Raji (cell line): ENCODE measurements around the gene CHD9NB.
A peak's percentile ranks its signal among the peaks of the same experiment; 100 is the strongest.

Experiments used
- POLR2A ChIP-seq: IDR thresholded peaks from 2 replicates; pipeline ENCODE4 v1.6.1; 2011; ENCODE audit warnings: low read depth, low read length, control low read depth; ENCODE audit not compliant: insufficient read depth

Gene CHD9NB

DNA sequence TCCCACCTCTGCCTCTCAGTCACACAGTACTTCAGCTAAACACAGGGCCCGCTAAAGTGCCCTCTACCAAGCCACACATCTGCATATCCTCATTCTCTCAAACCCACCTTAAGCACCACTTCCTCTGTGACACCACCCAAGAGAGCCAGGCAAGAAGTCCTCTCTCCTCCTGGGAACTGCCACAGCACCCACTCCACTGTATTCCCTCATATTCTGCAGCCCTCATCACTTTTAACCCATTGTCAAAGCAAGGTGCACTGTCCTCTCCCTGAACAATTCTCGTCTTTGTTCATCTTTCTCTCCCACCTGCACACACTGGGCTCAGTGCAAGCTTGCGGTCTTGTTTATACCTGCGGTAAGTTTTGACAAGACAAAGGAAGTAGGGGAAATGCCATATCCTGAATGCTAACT is 15.7 kb upstream of the CHD9NB start:
- no peak for TF ChIP-seq POLR2A

DNA sequence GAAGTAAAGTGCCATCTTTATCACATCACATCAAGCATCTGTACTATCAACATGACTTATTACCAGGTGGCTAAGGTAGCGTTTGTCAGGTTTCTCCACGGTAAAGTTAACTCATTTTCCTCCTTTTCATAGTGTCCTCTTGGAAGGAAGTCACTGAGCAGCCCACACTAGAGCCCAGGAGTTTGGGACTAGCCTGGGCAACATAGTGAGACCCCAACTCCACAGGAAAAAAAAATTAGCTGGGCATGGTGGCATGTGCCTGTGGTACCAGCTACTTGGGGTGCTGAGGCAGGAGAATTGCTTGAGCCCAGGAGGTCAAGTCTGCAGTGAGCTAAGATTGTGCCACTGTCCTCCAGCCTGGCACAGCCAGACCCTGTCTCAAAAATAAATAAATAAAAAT is 15.0 kb upstream of the CHD9NB start:
- no peak for TF ChIP-seq POLR2A

DNA sequence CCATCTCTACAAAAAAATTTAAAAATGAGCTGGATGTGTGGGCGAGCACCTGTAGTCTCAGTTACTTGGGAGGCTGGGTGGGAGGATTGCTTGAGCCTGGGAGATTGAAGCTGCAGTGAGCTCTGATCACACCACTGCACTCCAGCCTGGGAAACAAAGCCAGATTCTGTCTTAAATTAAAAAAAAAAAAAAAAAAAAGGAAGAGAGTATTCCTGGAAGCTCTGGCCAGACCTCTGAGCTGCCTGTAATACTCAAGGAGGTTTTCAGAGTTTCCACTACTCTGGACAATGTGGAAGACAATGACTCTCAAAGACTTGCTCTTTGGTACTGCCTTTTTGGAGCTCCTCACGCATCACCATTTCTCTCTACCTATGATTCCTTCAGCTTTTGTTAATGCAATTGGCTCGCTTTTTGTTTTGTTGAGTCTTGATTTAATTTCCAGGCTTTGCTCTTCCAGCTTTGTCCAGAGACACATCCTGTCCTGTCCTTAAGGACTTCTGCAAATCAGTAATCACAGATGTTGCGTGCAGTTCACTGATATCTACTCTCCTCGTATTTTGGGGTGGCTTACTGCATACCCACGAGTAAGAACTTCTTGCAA is 12.9 kb upstream of the CHD9NB start:
- no peak for TF ChIP-seq POLR2A

DNA sequence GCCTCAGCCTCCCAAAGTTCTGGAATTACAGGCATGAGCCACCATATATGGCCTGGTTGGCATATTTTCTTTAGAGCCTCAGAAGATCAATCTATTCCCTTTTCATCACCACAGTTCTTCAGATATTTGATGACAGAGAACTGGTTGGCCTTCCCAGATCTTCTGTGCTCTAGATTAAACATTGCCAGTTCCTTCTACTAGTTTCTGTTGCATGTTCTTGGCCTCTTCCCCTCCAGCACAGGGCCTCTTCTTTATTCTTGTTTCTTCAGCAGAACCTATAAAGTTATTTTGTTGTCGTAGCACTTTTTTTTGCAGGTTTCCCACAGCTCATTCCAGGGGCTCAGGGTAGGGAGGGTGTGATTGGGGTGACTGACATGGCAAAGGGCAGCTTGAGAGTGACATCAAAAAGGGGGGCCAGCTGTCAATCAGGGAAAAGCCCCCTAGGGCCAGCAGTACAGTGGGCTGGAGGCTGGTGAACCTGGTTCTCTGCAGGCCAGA is 11.4 kb upstream of the CHD9NB start:
- TF ChIP-seq POLR2A = no peak

DNA sequence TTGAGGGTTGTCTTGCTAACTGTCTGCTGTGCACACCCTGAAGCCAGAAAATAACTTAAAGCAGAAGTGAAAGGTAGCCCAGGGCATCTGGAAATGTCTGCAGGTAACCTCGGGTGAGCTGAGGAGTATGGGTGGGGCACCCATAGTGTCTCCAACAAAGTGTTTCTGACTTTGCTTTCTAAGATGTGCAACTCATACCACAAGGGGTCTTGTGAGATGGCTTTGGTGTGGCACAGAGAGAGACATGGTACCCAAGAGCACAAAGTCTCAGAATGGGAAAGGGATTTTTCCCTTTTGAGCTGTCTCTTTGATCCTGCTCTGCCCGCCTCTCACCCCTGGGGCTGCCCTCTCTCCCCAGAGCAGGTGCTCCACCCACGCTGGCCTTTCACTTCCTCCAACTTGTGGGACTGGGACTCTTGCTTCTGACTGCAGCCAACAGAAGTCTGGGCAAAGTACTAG is 9.0 kb upstream of the CHD9NB start:
- no peak for TF ChIP-seq POLR2A

DNA sequence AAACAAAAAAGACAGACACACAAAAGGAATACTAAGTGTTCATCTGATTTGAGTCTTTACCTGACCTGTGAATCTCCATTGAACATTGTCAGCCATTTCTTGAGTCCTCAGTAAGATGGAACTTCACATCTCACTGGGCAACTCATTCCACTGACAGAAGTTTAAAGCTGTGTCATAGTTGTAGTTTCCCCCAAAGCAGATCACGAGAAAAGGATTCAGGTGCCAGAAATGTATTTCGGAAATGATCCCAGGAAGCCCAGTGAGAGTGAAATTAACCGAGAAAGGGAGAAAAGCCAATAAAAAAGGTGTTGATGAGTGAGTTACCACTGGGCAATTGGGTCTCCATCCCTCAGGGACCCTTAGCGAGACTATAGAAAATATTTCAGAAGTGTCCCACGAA is 8.6 kb upstream of the CHD9NB start:
- TF ChIP-seq POLR2A = no peak

DNA sequence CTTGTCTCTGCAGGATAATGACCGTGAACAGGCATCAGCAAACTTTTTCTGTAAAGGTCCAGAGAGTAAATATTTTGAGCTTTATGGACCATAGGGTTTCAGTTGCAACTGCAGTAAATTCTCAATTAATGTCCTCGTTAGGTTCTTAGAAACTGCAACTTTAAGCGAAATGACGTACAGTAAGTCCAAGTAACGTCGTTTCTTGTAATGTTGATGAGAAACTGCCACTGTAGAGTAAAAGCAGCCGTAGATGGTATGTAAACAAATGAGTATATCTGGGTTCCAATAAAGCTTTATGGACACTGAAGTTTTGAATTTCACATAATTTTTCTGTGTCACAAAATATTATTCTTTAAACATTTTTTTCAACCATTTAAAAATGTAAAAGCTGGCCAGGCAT is 7.0 kb upstream of the CHD9NB start:
- TF ChIP-seq POLR2A = no peak

DNA sequence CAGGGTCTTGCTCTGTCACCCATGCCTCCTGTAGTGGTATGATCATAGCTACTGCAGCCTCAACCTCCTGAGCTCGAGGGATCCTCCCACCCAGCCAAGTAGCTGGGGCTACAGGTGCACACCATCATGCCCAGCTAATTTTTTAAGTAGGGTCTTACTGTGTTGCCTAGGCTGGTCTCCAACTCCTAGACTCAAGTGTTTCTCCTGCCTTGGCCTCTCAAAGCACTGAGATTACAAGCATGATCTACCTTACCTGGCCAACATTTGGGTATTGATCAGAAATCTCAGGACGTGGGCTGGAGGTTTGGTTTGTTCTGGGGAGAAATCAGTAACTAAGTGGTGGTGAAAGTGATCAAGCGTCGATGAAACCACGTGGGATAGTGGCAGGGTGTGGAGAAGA is 6.2 kb upstream of the CHD9NB start:
- TF ChIP-seq POLR2A = no peak

DNA sequence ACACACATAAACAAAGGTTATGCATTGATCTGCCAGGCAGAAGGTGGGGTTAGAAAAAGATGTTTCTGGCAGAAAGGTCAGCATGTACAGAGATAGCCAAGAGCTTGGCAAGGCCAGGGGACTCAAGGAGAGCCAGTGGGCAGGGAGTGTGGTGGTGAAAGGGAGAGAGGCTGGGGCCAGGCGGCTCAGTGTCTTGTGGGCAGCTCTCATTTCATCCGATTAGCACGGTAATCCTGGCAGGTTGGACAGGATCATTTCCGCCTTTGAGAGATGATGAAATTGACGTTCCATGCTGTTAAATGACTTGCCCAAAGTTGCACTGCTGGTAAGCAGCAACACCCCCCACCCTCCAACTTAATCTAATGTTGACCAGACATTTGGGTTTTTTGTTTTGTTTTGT is 5.7 kb upstream of the CHD9NB start:
- TF ChIP-seq POLR2A = no peak

DNA sequence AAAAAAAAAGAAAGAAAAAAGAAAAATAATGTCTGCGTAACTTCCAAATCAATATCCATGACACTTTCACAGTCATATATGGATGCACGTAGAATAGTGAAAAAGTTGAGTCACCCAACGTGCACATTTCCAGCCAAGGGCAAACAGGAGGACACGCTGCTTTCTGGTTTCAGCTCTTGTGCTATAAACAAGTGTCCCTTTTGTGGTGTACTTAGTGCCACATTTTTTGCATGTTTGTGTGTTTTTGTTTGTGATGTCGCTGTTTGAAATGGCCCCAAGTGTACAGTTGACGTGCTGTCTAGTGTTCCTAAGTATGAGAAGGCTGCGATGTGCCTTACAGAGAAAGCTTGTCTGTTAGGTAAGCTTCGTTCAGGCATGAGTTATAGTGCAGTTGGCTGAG is 5.0 kb upstream of the CHD9NB start:
- no peak for TF ChIP-seq POLR2A

DNA sequence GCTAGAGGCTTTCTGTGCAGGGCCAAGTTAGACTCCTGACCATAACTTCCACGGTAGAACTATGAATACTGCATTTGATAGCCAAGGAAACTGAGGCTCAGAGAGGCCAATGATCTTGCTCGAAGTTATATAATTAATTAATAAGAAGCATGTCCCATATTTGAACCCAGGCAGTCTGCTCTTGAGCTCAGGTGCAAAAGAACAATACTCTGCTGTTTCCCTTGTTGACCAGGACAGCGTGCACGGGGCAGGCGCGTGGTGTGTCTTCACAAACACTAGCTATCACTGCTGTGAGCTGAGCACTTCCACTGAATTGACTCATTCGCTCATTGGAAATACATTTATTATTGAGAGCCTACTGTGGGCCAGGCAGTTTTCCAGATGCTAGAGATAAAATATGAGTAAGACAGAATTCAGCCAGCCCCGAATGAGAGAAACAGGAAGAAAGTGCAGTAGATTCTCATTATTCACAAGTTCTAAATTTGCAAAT is 3.7 kb upstream of the CHD9NB start:
- no peak for TF ChIP-seq POLR2A

DNA sequence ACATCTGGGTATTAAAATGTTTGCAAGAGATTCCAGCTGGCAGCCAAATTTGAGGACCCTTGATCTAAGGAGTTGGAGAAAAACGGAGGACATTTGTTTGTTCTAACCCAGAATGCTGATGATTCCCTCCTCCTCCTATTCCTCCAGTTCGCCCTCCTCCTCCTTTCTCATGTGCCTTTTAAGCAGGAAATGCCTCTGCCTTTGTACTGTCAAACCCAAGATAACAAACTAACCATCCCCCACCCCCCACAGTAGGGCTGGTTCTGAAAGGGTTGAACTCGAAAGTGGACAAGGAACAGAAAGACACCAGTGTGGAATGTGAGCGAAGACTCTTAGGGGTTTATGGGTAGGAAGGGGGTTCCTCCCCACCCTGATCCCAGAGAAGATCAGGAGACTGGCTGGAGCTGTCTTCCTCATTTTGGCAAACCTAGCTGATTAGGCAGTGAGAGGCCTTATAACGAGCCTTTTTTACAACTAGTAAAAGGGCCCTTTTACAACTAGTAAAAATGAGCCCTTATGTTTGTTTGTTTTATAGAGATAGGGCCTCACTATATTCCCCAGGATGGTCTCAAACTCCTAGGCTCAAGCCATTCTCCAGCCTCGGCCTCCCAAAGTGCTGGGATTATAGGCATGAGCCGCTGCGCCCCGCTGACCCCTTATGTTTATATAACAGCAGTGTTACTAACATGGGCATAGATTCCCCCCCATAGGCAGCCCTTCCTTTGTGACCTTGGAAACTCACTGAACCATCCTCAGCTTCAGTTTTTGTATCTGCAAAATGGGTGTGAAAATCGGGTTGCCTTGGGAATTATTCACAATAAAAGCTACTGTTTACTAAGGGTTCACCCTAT is 3.1 kb upstream of the CHD9NB start:
- TF ChIP-seq POLR2A = no peak

DNA sequence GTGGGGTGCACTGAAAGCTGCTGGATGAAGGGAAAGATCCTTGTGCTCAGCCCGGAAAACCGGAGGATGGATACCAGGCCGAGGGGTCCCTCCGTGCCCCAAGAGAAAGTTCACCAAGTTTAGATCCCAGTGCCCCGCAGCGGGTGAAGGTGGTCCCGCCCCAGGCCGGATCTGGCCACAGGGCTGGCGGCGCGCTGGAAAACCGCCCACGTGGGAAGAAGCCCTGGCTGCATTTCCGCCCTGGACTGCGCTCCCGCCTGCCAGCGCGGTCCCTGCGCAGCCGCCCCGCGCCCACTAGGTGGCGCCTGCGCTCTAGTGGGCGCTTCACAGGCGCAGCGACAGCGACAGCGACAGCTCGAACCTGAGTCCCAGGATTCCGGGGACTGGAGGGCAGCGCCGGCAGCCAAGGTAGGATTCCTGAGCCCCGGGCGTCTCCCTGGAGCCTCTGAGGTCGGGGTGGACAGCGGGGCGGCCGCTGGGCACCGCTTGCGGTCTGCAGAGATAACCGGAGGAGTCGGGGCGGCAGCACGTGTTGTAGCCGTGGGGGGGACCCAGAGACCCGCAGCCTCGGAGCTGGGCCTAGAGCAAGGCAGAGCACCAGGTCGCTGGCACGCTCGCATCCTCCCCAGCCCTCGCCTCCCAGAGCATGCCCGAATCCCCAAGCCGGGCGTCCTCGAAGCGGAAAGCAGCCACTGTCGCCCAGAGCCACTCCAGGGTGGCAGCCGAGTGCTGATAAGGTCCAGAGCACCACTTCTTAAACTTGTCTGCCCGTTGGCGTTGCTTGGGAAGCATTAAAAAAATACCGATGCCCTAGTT is 2.2 kb upstream of the CHD9NB start, which contains the start of gene CHD9:
Gene CHD9 (plus strand): TSS at position 322 of the 816 bp plus-strand sequence. CDS start 101,099 bp downstream, outside the sequence.
- peak; percentile 51 for TF ChIP-seq POLR2A

DNA sequence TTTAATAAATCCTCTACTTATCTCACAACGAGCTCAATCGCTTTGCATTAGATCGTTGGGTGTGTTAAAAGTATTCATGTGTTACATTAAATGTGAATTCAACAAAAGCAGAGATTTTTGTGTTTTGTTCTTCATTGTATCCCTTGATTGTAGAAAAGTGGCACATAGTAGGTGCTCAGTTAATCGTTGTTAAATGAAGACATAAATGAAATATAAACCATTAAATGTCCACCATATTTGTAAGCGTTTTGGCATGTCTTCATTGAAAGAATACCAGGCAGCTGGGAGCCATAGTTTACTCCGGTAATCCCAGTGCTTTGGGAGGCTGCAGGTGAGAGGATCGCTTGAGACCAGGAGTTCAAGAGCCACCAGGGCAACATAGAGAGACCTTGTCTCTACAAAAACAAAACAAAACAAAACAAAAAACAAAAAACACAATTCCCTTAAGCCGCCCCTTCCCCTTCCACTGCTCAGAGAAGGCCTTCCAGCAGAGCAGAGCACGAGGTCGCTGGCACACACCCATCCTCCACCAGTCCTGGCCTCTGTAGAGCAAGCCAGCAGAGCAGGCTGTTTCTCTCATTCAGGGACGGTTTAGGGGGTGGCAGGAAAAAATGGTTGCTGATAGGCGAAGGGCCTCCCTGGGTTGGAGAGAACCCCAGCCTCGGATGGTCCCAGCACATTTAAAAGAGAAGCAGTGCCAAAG is 1.4 kb upstream of the CHD9NB start:
- no peak for TF ChIP-seq POLR2A
